ENCODE measurements around the gene POLR2L.

The POLR2L gene

GRCh38 chr11:808427-809286, 33.7 kb downstream of the POLR2L start:
- peak; percentile 0 for DNase-seq

- DNase-seq = no peak
These were observed 37.7 kb downstream of the POLR2L start for GRCh38 chr11:804599-804964.

GRCh38 chr11:803770-804598, 38.3 kb downstream of the POLR2L start:
- DNase-seq = no peak

GRCh38 chr11:803467-803742, 38.9 kb downstream of the POLR2L start:
- no peak for DNase-seq

GRCh38 chr11:802693-803466, 39.4 kb downstream of the POLR2L start:
- no peak for DNase-seq

GRCh38 chr11:802018-802617, 40.2 kb downstream of the POLR2L start:
- no peak for DNase-seq

GRCh38 chr11:801097-801780, 41.1 kb downstream of the POLR2L start:
- DNase-seq = no peak

GRCh38 chr11:800473-800872, 41.9 kb downstream of the POLR2L start:
- no peak for DNase-seq

GRCh38 chr11:799641-800316, 42.5 kb downstream of the POLR2L start:
- no peak for DNase-seq

GRCh38 chr11:798093-798713, 44.1 kb downstream of the POLR2L start, which contains the start of gene SLC25A22:
SLC25A22 (minus strand) TSS chr11:798281; CDS start chr11:795006, 3,275 bp downstream.
- peak; percentile 73 for DNase-seq

- peak; percentile 77 for DNase-seq
These were observed 44.8 kb downstream of the POLR2L start for GRCh38 chr11:797296-798092.

GRCh38 chr11:796565-797295, 45.6 kb downstream of the POLR2L start:
- no peak for DNase-seq

- DNase-seq = peak; percentile 90
These were observed 46.4 kb downstream of the POLR2L start for GRCh38 chr11:795634-796564.

- DNase-seq = no peak
These were observed 47.3 kb downstream of the POLR2L start for GRCh38 chr11:794766-795633.

GRCh38 chr11:794013-794765, 48.1 kb downstream of the POLR2L start:
- no peak for DNase-seq

GRCh38 chr11:793556-793955, 48.8 kb downstream of the POLR2L start:
- DNase-seq = no peak

GRCh38 chr11:792873-793272, 49.5 kb downstream of the POLR2L start:
- no peak for DNase-seq

All from HCEC 1CT (cell line).